Measurements from ENCODE around the gene METTL22.

Gene METTL22

DNA sequence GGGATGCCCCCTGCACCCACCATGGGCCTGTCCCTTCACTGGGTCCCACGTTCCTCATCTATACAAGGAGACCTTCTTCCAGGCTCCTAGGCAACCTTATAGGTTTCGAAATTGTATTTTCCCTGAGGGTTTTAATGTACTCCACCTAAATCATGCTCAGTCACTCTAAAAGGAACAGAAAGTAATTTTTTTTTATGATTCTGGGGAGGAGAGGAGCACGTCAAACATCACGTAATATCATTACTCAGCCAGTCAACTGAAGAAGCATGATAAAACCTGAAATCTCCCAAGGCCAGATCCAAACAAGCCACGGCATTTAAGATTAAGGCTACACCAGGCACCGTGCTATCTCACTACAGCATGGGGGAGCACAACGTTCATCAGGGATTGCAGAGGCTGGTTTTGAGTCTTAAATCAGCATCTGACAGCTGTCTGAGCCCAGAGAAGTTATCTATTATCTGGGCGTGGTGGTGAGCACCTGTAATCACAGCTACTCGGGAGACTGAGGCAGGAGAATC, 27.3 kb upstream of the METTL22 start:
- DNase-seq: no peak

GRCh38 chr16:8595783-8596182, 25.7 kb upstream of the METTL22 start:
- DNase-seq: no peak

- no peak for DNase-seq
Measured at GRCh38 chr16:8596581-8596980, 24.9 kb upstream of the METTL22 start.

DNA sequence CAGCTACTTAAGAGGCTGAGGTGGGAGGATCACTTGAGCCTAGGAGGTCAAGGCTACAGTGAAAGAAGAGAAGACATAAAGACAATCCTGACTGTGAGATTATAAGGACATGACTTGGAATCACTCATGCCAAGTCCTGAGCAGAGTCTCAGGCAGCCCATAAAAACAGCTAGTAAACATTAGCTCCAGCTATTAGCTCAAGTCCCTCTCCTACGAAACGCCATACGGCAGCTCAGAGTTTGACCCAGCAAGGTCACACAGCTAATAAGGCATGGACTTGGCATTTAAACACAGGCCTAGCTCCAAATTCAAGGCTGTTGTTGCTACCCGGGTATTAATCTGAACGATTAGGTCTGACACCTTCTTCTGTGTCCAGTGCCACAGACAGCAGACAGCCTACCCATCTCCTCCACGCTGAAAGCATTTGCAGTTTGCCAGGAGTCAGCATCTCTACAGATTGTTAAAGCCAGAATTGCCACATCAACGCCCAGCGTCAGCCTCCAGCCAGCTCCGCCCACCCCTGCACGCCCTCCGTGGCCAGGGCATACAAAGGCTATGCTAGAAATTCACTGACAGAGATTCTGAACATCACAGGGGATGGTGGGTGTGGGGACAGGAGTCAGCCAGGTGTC, 21.2 kb upstream of the METTL22 start:
- DNase-seq: no peak

DNA sequence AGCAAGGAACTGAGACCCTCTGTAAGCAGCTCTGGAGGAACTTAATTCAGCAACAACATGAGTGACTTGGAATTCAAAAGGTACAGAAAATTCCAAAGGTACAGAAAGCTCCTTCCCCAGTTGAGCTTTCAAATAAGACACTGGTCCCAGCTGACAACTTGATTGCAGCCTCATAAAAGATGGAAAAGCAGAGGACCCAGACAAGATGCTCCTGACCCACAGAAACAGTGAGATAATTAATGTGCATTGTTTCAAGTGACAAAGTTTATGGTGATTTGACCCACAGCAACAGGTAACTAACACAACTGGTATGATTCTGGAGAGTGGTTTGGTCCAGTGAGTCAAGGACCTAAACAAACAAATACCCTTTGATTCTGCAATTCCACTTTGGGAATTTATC, 15.9 kb upstream of the METTL22 start:
- DNase-seq: no peak

- DNase-seq: no peak
Measured at GRCh38 chr16:8607214-8607613, 14.3 kb upstream of the METTL22 start.

- no peak for DNase-seq
Measured at GRCh38 chr16:8611122-8611521, 10.4 kb upstream of the METTL22 start.

DNA sequence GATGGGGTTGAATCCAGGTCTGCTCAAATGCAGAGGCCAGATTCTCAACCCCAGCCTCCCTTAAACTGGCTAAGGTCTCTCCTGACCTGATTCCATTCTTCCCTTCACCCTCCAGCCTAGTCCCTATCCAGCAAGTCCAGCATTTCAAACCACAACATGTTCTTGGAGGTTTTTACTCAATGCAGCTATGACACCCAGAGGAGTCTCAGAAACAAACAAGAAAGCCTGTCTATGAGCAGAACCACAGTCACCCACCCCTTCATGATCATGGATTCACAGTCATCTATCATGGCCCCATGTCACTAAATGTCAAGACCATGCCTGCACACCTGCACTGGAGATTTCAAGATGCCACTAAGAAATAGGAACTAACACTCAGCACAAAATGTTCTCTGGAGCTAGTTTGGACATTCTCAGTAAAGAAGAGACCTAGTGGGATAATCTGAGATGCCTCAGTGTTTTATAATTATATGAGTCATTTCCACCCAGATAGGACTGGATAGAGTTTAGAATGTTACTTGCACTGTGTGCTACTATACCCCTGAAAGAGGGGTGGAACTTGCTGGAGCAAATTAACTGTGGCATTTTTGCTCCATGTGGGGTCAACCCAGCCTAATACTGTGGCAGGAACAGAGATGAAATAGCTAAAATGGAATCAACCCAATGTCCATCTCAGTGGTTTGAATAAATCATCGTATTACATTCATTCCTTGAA, 9.5 kb upstream of the METTL22 start:
- DNase-seq: no peak

DNA sequence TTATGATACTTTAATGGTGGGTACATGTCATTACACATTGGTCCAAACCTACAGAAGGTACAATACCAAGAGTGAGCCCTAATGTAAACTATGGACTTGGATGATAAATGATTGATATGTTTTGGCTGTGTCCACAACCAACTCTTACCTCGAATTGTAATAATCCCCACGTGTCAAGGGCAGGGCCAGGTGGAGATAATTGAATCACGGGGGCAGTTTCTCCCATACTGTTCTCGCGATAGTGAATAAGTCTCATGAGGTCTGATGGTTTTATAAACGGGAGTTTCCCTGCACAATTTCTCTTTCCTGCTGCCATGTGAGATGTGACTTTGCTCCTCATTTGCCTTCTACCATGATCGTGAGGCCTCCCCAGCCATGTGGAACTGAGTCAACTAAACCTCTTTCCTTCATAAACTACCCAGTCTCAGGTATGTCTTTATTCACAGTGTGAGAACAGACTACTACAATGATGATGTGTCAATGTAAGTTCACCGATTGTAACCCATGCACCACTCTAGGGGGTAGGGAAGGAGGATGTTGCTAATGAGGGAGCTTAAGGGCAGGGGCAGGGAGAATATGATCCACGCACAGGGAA, 7.0 kb upstream of the METTL22 start:
- DNase-seq: no peak

- DNase-seq: no peak
Measured at GRCh38 chr16:8619671-8620370, 1.7 kb upstream of the METTL22 start.

DNA sequence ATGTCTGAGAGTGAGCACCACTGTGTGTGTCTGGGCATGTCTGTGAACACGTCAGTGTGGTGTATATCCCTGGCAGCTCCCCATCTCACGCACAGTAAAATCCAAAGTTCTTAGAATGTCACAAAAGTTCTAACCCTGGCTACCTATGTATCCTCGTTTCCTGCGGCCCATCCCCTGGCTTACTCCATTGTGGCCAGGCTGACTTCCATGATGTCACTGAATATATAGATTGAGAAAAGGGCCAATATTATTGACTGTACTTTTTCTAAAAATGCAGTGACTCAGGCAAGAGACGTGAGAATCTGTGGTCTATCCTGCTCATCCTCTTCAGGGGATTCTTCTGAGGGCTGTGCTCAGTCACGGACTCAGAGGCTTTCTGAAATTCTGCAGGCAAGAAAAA, 963 bp upstream of the METTL22 start:
- no peak for DNase-seq

GRCh38 chr16:8621222-8621571, 301 bp upstream of the METTL22 start:
- DNase-seq: no peak

- DNase-seq: no peak
Measured at GRCh38 chr16:8622315-8622656, 788 bp downstream of the METTL22 start.

- DNase-seq: no peak
Measured at GRCh38 chr16:8623634-8624033, 2.1 kb downstream of the METTL22 start.

DNA sequence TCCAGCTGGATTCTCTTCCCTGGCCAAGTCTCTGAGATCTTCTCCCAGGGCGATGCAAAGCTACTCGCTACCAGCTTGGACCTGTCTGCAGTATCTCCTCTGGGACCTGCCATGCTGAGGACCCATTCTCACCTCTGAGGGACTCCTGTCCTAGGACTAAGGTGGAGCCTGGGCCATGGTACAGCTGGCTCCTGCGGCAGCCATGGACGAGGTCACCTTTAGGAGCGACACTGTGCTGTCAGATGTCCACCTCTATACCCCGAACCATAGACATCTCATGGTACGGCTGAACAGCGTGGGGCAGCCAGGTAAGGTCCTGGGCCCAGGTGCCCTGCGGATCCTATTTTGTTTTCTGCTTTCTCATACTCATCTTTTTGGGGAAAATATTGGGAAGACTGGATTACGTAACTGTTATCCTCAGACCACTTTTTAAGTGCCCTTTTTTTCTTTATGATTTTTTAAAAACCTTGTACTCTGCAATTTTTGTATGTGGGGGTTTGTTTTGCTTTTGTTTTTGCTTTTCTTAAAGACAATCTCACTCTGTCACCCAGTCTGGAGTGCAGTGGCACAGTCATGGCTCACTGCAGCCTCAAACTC, 4.1 kb downstream of the METTL22 start:
- DNase-seq: no peak

- no peak for DNase-seq
Measured at GRCh38 chr16:8626946-8627345, 5.4 kb downstream of the METTL22 start.

DNA sequence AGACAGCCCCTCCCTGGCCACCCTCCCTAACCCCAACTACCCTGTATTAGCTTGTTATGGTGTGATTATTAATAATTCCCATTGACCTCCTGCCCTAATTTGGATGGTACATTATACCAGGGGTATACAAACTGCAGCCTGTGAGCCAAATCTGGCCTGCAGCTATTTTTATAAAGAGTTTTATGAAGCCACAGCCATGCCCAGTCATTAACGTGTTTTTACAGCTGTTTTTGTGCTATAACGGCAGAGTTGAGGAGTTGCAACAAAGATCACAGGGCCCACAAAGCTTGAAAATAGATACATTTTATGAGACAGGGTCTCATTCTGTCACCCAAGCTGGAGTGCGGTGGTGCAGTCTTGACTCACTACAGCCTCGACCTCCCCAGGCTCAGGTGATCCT, 6.0 kb downstream of the METTL22 start:
- no peak for DNase-seq

DNA sequence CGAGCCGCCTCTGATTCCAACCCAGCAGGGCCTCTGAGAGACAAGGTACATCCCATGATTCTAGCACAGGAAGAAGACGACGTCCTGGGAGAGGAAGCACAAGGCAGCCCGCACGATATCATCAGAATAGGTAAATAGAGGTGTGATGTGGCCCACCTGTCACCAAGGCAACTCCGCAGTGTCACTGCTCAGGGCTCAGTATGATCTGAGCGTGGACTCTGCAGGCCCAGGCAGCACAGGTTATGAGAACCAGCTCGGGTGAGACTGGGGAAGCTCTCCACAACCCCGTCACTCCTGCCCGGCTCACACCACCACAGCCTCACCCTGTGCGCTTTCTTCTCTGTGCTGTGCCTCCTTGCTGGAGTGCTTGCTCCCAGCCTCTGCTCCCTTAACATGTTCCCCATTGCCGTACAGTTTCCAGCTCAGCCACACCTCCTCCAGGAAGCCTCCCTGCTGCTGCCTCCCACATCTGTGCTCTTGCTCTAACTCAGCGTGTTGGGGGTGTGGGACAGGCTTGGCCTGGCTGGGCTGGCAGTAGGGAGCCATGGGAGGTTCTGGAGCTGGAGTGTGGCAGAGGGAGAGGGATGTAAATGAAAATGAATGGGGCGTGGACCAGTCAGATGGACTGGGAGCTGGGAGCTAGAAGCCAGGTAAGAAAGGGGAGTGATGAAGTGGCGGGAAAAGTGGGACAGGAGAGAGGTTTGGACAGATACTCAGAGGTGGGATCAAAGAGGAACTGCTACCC, 7.7 kb downstream of the METTL22 start:
- no peak for DNase-seq

- no peak for DNase-seq
Measured at GRCh38 chr16:8630255-8630953, 8.9 kb downstream of the METTL22 start.

- no peak for DNase-seq
Measured at GRCh38 chr16:8631373-8631772, 9.9 kb downstream of the METTL22 start.

DNA sequence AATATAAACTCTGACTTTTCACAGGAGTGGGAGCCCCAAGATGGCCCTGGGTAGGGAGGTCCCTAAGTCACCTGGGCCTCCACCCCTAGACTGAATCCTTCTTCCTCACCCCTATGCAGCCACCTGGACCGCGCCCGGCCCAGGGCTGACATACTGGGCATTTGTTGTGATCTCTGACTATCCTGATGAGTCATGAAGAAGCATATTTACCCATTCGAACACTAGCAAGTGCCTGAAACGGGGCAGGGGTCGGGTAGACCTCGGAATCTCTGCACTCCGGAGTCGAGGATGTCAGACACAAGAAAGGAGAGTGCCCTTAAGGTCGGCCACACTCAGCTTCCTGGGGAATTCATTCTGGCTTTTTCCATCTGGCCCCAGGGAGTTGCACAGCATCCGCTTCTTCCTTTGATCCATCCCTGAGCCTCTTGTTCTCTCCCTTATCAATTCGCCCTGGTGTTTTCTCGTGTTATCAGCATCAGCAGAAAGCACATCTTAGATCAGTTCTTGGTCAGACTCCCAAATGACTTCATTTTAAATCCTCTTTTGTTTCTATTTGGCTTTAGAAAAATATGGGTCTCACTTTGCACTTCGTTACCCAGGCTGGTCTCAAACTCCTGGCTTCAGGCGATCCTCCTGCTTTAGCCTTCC, 10.4 kb downstream of the METTL22 start:
- DNase-seq: no peak
